HEK293T (cell line): ENCODE data around the gene IKZF1.
"Not testable (repeated sequence)": the region's sequence is repeated elsewhere in the genome, so short reads cannot be mapped to it uniquely, and the experiment has no call there.

Source experiments
- CTCF ChIA-PET: fragments of 350-600 bp; formaldehyde crosslinking; extraction: SDS; loops from one replicate; lab custom pipeline; 2021; ENCODE audit warnings: antibody characterized with exemption, inconsistent platforms; lab: Yijun Ruan, JAX
- POLR2A ChIA-PET: fragments of 350-600 bp; formaldehyde crosslinking; extraction: SDS; loops from one replicate; lab custom pipeline; 2020; ENCODE audit warnings: antibody characterized with exemption, inconsistent platforms; lab: Yijun Ruan, JAX
- DNase-seq: peaks from one replicate; pipeline ENCODE4 v3.0.0; 2012; ENCODE audit warnings: mixed read lengths; ENCODE audit errors: extremely low spot score
- ARNT ChIP-seq: fragments of 450-650 bp; IDR thresholded peaks from 2 replicates; pipeline ENCODE4 v1.6.1; 2017; ENCODE audit warnings: mild to moderate bottlenecking
- BHLHE40 ChIP-seq: fragments of 450-650 bp; IDR thresholded peaks from 2 replicates; pipeline ENCODE4 v1.6.1; 2016; ENCODE audit warnings: mild to moderate bottlenecking, moderate library complexity, borderline replicate concordance
- CTBP1 ChIP-seq: fragments of 450-650 bp; IDR thresholded peaks from 2 replicates; pipeline ENCODE4 v1.6.1; 2016; ENCODE audit warnings: borderline replicate concordance
- ELF4 ChIP-seq: fragments of 450-650 bp; IDR thresholded peaks from 2 replicates; pipeline ENCODE4 v1.6.1; 2017; ENCODE audit warnings: antibody characterized with exemption
- FOXA1 ChIP-seq: fragments of 450-650 bp; IDR thresholded peaks from 2 replicates; pipeline ENCODE4 v1.6.1; 2016; ENCODE audit warnings: mild to moderate bottlenecking
- FOXK2 ChIP-seq: fragments of 450-650 bp; IDR thresholded peaks from 2 replicates; pipeline ENCODE4 v1.6.1; 2016; ENCODE audit warnings: mild to moderate bottlenecking
- FOXM1 ChIP-seq: fragments of 450-650 bp; IDR thresholded peaks from 2 replicates; pipeline ENCODE4 v1.6.1; 2017; ENCODE audit warnings: mild to moderate bottlenecking, borderline replicate concordance
- HDGF ChIP-seq: fragments of 450-650 bp; IDR thresholded peaks from 2 replicates; pipeline ENCODE4 v1.6.1; 2017; ENCODE audit warnings: antibody characterized with exemption, borderline replicate concordance
- L3MBTL2 ChIP-seq: fragments of 450-650 bp; conservative IDR thresholded peaks from 2 replicates; pipeline ENCODE4 v1.6.1; 2016; ENCODE audit warnings: mild to moderate bottlenecking
- LEF1 ChIP-seq: fragments of 450-650 bp; IDR thresholded peaks from 2 replicates; pipeline ENCODE4 v1.6.1; 2017; ENCODE audit warnings: mild to moderate bottlenecking, borderline replicate concordance
- NFRKB ChIP-seq: fragments of 450-650 bp; IDR thresholded peaks from 2 replicates; pipeline ENCODE4 v1.6.1; 2016; ENCODE audit warnings: mild to moderate bottlenecking, moderate library complexity
- SP1 ChIP-seq: fragments of 450-650 bp; IDR thresholded peaks from 2 replicates; pipeline ENCODE4 v1.6.1; 2017
- SUZ12 ChIP-seq: fragments of 450-650 bp; IDR thresholded peaks from 2 replicates; pipeline ENCODE4 v1.6.1; 2016; ENCODE audit warnings: mild to moderate bottlenecking
- TARDBP ChIP-seq: fragments of 450-650 bp; IDR thresholded peaks from 2 replicates; pipeline ENCODE4 v1.6.1; 2016
- ZNF384 ChIP-seq: fragments of 450-650 bp; IDR thresholded peaks from 2 replicates; pipeline ENCODE4 v1.6.1; 2016
- TF ChIP-seq, protein P1 (sequence below): fragments of 450-650 bp; IDR thresholded peaks from 2 replicates; pipeline ENCODE4 v1.6.1; 2016

The IKZF1 gene

GRCh38 chr7:50335795-50336754 lies 31.6 kb downstream of the IKZF1 start:
- ChIA-PET CTCF (no interaction called here), POLR2A (no interaction called here)
- no peak for TF ChIP-seq FOXK2
- no peak for TF ChIP-seq FOXM1
- DNase-seq: no peak

GRCh38 chr7:50336894-50337703 lies 32.6 kb downstream of the IKZF1 start:
- POLR2A ChIA-PET: no interaction called here
- CTCF ChIA-PET: no interaction called here
- TF ChIP-seq LEF1 (no peak), FOXK2 (no peak), FOXA1 (no peak), HDGF (no peak), ELF4 (no peak), NFRKB (no peak), SUZ12 (no peak), TARDBP (no peak), CTBP1 (no peak), ARNT (no peak), BHLHE40 (no peak), FOXM1 (no peak), ZNF384 (no peak), SP1 (no peak)
- TF ChIP-seq, protein P1, sequence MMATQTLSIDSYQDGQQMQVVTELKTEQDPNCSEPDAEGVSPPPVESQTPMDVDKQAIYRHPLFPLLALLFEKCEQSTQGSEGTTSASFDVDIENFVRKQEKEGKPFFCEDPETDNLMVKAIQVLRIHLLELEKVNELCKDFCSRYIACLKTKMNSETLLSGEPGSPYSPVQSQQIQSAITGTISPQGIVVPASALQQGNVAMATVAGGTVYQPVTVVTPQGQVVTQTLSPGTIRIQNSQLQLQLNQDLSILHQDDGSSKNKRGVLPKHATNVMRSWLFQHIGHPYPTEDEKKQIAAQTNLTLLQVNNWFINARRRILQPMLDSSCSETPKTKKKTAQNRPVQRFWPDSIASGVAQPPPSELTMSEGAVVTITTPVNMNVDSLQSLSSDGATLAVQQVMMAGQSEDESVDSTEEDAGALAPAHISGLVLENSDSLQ: no peak
- DNase-seq: no peak

DNA sequence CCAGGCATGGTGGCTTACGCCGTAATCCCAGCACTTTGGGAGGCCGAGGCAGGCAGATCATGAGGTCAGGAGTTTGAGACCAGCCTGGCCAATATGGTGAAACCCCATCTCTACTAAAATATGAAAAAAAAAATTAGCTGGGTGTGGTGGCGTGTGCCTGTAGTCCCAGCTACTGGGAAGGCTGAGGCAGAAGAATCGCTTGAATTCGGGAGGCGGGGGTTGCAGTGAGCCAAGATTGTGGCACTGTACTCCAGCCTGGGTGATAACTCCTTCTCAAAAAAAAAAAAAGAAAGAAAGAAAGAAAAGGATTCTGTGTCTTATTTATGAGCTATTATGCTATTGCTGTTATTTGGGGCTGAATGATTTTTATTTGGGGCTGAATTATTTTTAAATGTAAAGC lies 35.0 kb downstream of the IKZF1 start:
- DNase-seq, POLR2A ChIA-PET, CTCF ChIA-PET: not testable (repeated sequence)

GRCh38 chr7:50339990-50340500 lies 35.5 kb downstream of the IKZF1 start:
- no peak for DNase-seq
- ChIA-PET CTCF (no interaction called here), POLR2A (no interaction called here)
- TF ChIP-seq, protein P1: no peak
- no peak for TF ChIP-seq FOXM1
- no peak for TF ChIP-seq ARNT
- no peak for TF ChIP-seq L3MBTL2
- TF ChIP-seq ZNF384: no peak
- no peak for TF ChIP-seq NFRKB
- TF ChIP-seq SP1: no peak
- TF ChIP-seq LEF1: no peak
- TF ChIP-seq FOXK2: no peak

- TF ChIP-seq FOXA1: no peak
- TF ChIP-seq SUZ12: no peak
- TF ChIP-seq CTBP1: no peak
- CTCF ChIA-PET: no interaction called here
- POLR2A ChIA-PET: no interaction called here
- no peak for DNase-seq
Measured at GRCh38 chr7:50341724-50342123, 37.2 kb downstream of the IKZF1 start.

GRCh38 chr7:50342616-50343114 lies 38.1 kb downstream of the IKZF1 start:
- DNase-seq: no peak
- TF ChIP-seq ELF4 (no peak), BHLHE40 (no peak), ARNT (no peak), HDGF (no peak), LEF1 (no peak)
- ChIA-PET CTCF (no interaction called here), POLR2A (no interaction called here)

GRCh38 chr7:50346545-50347497 lies 42.3 kb downstream of the IKZF1 start:
- no peak for DNase-seq
- ChIA-PET POLR2A (no interaction called here), CTCF (no interaction called here)
- no peak for TF ChIP-seq TARDBP
- no peak for TF ChIP-seq ZNF384
- TF ChIP-seq NFRKB: no peak
- no peak for TF ChIP-seq HDGF
- TF ChIP-seq L3MBTL2: no peak
- TF ChIP-seq, protein P1: no peak
- TF ChIP-seq LEF1: no peak
- TF ChIP-seq CTBP1: no peak
- TF ChIP-seq SUZ12: no peak
- no peak for TF ChIP-seq SP1
- no peak for TF ChIP-seq ARNT
- no peak for TF ChIP-seq FOXK2
- TF ChIP-seq FOXA1: no peak
- no peak for TF ChIP-seq ELF4
- TF ChIP-seq BHLHE40: no peak
- TF ChIP-seq FOXM1: no peak
